NCI-H345 (cell line): Measurements from ENCODE around the gene CDC42.

Experiments
- DNase-seq: peaks from one replicate; lab custom pipeline; 2025; lab: John Stamatoyannopoulos, UW

The CDC42 gene

DNA sequence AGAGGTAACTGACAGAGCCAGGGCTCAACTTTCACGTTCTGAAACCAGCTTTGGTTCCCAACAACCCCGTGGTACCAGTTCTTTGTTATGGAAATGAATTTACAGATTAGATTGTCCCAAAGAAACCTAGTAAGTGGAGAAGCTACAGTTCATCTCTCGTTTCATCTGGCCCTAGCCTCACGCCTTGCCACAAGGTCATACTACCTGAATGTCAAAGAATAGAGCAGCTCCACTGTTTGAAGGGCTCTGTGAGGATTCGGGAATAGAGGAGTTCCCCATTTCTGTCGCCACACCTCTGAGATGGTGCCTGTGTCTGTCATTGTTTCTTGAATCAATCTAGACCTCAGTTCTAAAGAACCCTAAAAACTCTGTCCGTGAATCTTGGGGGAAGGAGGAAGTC, 15.0 kb upstream of the CDC42 start:
- no peak for DNase-seq

DNA sequence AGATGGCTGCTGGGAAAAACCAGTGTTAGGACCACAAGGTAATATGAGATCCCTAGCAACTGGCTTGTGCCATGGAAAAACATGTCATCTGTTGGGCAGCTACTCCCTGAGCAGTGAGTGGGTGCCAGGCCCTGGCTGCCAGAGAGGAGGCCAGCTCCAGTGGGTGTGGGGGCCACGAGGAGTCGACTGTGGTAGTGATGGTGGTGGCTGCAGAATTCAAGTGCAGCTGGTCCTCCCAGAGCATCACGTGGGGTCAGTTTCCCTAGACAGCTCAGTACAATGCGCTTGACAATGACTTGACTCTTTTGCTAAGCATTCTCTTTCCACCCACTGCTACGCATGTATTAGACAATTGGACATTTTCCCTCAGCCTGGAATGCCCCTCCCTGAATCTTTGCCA, 14.5 kb upstream of the CDC42 start:
- DNase-seq = no peak

GRCh38 chr1:22039594-22040285, 12.8 kb upstream of the CDC42 start:
- DNase-seq = peak; percentile 38

DNA sequence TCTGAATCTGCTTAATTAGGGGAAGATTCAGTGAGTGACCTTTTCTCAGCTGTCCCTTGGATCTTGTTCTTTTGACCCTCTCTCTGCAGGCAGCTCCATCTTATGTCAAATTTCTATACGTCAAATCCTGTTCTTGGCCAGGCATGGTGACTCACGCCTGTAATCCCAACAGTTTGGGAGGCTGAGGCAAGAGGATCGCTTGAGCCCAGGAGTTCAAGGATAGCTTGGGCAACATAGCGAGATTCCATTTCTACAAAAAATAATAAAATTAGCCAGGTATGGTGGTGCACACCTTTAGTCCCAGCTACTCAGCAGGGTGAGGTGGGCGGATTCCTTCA, 12.3 kb upstream of the CDC42 start:
- DNase-seq = no peak

- no peak for DNase-seq
Measured at GRCh38 chr1:22041505-22041904, 11.0 kb upstream of the CDC42 start.

DNA sequence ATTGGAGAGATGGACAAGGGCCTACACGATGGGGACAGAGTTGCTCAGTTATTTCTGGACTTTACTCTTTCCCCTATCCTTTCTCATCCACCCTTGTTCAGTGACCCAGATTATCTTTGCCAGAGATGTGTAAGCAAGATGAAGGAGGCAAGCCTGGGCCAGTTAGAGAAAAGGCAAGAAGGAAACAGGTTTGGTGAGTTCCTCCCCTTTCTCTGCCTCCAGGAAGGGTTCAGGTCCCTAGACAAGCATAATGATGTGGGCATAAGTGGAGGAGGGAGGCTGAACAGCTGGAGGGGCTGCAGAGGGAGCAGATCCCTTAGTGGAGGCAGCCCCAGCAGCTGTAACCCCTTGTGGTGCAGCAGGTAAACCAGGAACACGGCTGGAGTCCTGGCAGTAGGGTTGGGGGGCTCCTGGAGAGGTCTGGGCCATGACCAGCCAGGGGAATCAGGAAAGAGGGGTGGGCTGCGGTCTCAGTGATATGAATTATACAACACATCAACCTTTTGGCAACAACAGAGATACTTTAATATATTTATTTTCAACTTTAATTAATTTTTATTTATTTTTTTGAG, 9.2 kb upstream of the CDC42 start:
- DNase-seq = peak; percentile 23

DNA sequence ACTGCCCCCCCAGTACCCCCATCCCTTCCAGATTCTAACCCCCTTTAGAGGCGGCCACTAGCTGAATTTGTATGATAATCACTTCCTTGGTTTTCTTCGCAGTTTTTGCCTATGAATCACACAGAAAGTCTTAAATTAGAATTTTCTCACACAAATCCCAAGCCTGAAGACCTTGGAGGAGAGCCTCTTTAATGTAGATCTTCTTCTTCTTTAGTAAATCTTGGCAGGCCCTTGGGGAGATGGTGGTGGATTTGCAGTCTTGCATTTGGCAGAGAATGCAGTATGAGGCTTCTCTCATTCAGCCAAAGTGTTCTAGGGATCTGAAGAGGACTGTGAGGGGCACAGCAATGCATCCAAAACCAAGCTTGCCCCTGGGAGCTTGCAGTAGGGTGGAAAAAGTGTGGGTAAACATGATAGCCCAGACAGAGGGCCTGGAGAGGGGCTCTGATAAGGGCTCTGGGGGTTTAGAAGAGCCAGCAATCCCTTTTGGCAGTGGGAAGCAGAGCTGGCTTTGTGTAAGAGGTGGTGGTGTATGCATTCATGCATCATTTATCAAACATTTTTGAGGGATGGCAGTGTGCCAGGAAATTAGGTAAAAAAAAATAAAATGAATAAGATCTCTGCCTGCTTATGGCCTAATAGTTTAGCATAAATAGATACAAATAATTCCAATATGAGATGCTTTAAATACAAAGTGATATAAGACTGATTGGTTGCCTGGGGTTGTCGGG, 7.7 kb upstream of the CDC42 start:
- no peak for DNase-seq

GRCh38 chr1:22045604-22046228, 6.8 kb upstream of the CDC42 start:
- DNase-seq = no peak

DNA sequence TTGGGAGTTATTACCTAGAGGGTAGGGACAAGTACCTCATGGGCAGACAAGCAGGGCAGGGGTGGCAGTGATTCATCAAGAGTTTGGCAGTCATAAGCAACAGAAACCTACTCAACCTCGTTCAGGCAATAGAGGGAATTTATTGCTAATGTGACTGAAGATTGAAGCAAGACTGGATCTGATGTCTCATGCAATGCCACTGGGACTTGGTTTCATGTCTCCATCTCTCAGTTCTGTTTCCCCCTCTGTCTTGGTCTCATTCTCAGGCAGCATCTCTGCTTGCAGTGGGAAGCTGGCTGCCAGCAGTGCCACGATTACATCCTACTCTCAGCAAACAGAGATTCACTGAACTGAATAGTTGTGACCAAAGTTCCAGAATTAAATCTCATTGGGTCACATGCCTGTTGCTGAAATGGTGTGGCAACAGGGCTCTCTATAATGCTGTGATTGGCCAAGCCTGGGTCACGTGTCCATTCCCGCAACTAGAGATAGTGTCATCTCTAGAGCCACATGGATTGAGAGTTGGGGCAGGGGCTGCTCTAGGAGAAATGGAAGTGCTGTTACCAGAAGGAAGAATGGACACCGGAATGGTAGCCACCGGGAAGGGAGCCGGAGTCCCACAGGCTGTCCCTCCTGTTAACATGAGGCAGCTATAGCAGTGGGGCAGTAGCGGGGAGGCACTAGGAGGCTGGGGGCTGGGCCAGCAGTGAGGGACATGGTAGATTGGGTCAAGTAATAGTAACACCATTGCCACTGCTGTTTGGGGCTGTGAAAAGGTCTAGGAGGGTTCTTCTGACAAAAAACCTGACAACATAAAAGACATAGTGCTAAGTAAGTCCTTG, 3.9 kb upstream of the CDC42 start:
- no peak for DNase-seq

GRCh38 chr1:22050330-22050729, 2.2 kb upstream of the CDC42 start:
- DNase-seq = no peak

GRCh38 chr1:22051607-22052114, 848 bp upstream of the CDC42 start:
- DNase-seq = no peak

DNA sequence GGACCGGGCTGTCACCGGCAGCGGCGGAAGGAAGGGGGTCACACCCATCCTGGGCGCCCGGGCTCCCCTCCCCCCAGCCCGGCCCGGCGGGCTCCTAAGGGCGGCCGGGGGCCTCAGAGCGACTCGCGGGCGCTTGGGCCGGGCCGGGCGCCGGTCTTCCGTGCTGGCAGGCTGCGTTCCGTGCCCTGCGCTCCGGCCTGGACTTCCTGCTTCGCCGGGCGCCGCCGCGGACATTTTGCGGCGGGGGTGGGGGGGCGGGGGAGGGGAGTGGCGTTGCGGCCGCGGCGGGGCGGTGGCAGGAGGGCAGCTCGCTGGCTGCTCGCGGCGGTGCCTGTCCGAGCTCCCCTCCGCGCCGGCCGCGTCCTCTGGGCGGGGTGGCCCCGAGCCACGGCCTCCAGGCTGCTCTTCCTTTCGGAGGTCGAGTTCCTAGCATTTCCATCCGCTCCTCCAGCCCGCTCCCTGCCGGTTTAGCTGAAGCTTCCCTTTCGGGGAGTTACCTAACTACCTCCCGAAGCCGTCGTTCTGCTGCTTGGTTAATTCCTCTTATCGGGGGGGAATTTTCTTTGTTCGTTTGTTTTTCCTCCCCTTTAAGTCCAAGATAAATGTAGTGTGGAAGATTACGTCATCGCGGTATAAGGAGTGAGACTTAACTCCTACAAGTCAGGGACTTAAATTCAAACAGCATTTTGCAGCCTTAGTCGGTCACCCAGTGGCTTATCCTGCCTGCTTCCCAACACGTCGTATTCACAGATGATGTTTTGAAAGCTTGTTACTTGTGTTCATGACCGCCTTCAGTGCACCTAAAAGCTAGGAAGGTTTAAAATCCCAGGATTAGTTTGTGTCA, 730 bp downstream of the CDC42 start:
- peak; percentile 63 for DNase-seq

DNA sequence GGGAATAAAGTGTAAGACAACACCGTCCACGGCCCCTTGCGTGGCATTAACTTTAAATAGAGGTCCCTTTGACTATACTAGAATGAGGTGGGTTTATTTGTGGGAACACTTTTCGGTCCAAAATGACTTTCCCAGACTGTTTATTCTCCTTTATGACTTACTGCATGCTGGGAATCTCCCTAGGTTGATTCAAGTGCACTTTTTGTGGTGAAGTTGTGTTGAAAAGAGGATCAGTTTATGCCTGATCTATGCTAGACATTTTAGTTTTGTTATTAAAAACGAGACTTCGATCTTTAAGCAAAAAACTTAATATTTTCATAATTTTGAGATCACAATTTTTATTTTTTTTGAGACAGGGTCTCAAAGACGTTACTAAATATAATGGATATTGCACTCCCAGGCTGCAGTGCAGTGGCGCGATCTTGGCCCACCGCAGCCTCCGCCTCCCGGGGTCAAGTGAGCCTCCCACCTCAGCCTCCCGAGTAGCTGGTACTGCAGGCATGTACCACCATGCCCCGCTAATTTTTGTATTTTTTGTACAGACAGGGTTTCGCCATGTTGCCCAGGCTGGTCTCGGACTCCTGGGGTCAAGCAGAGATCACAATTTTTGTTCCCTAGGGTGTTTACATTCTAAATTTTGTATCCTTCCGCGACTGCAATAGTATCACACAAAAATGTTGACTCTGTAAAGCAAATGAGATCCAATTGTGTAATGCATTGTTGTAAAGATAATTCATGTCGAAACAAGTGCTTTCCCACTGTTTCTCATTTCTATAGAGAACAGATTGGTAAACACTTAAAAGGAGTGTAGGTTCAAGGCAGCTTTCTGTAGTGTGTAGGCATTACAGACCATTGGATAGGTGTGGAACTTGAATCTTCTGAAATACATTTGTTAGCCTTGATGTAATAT, 1.6 kb downstream of the CDC42 start:
- DNase-seq = peak; percentile 63

- no peak for DNase-seq
Measured at GRCh38 chr1:22055463-22055862, 3.0 kb downstream of the CDC42 start.

- no peak for DNase-seq
Measured at GRCh38 chr1:22056043-22056442, 3.5 kb downstream of the CDC42 start.

DNA sequence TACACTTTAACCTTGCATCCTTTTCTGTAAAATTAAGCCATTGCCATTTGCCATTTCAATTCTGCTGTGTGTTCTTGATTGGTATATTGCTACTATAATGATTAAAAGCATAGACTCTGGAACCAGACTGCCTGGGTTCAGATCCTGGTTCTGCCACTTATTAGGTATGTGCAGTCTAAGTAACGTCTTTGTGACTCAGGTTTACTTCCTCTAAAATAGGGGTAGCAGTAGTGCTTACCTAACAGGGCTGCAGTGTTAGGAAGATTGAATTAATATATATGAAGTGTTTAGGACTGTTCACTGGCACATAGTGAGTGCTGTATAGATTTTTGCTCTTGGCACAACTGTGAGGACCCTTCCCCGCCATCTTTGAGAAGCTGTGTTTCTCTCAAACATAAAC, 4.4 kb downstream of the CDC42 start:
- DNase-seq = no peak

- no peak for DNase-seq
Measured at GRCh38 chr1:22057861-22058260, 5.4 kb downstream of the CDC42 start.

DNA sequence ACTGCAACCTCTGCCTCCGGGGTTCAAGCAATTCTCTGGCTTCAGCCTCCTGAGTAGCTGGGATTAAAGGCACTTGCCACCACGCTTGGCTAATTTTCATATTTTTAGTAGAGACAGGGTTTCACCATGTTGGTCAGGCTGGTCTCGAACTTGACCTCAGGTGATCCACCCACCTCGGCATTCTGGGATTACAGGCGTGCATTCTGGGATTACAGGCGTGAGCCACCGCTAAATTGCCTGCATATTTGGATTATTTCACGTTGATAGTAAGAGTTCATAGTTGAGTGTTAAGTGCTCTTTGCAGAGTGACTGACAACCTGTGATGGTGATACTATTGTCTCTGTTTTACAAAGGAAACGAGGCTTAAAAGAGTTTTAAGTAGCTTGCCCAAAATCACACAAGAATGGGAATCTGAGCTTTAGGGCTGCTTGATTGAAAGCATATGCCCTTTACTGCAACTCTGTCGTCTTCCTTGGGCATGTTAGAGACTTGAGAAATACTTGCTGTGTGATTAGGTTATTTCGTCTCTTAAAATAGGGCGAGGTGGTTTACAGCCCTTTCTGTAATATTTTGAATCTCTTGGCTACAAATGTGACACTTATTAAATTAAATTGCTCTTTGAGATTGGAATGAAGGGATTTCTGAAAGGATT, 12.4 kb downstream of the CDC42 start:
- DNase-seq = no peak

DNA sequence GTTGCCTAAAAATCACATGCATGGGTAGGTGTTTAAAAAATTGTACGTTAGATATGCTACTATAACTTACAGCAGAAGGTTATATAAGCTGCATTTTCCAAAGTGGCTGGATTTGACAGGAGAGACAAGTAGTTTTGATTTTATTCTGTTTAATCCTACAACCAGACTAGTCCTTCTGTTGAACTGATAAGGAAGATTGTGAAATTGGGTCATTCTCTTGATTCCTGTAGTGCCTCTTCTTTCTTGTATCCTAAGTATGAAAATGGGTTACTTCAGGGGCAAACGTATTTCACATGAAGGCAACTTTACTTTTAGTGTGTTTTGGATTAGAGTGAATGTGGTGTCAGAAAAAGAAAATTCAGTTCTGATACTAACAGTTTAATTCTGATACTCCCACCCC, 19.0 kb downstream of the CDC42 start:
- DNase-seq = no peak
